ENCODE results near the gene BFAR.
"Not testable (repeated sequence)": the region's sequence is repeated elsewhere in the genome, so short reads cannot be mapped to it uniquely, and the experiment has no call there.

BFAR gene

GRCh38 chr16:14632693-14633569 is at the start of gene BFAR:
BFAR (plus strand) TSS chr16:14632951; CDS start chr16:14644347, 11,396 bp downstream.
- DNase-seq (ENCODE audit: low read depth) = peak; percentile 95

DNA sequence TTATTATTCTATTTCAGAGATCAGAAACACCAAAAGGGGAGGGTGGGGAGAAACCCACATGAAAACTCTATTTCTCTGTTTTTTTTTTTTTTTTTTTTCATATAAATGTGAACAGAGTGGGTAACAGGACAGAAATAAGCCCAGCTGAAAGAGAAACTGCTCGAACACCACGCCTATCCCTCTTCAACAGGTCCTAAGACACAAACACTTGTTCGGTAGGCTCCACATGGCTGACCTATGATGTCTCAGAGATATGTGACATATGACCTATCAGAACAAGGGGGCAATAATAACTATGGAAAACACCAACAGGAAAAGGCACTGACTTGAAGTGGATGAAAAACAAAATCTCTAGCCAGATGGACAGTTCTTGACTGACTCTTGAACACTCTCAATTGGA is 47.5 kb upstream of the BFAR start:
- DNase-seq (ENCODE audit: low read depth) = no peak

DNA sequence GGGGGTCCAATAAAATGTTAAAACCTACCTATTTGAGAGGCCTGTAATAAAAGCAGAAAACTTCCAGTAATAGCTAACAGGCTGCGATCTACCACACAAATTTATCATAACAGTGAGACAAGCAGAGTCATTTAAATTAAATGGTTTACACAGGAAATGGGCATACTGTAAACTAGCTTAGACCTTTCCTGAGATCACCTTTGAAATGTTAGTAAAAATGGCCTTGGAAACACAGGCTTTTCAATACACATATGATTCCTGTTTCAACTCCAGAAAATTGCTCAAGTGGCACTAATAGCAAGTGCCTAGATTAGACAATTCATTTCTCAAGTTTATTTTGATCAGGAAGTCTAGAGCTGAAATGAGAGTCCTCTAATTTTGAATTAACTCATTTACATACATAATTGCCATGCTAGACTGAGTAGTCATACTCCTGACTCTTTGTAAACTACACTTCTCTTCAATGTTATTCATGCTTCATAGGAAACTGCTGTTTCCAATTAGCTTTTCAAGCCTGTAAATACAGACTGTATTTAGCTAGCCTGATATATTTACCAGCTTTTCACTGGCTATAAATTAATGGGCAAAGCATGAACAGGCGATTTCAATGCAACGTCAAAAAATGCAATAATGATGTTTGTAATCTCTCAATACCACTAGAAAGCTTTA is 46.0 kb upstream of the BFAR start:
- no peak for DNase-seq (ENCODE audit: low read depth)

DNA sequence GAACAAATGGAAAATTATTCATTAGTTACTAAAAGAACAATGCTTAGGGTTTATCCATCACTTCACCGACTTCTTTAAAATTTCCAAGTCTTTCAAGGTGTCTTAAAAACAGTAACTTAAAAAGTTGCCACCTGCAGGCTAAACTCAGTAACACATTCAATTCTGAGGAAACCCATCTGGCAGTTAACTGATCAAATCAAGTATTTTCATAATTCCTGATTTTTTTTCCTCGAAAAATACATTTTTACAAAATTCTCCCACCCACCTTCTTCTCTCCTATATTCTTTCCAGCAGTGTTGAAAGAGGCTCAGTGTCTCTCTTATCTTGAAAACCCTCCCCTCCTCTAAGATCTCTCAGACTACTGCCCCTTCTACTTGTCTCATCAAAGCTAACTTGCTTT is 32.6 kb upstream of the BFAR start:
- peak; percentile 8 for DNase-seq (ENCODE audit: low read depth)

DNA sequence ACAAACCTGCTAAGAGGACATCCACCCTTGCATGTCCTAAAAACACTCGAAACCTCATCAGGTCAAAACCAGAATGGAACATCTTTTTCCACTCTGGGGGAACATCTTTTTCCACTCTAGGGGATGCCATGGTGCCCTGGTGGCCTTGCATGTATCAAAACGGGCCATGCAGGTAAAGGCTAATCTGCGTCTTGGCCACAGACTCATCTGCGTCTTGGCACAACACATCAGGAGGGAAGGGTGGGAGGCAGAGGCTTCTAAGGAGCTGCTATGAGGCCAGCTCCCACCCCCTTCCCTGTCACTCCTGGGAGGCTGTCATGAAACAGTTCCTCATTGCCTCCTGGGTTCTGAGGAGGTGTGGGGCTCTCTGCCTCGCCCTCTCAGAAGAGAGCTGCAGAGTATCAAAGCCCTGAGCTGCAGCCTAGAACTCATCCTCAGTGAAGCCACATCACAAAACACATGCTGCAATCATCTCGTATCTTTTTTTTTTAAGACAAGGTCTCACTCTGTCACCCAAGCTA is 30.2 kb upstream of the BFAR start:
- DNase-seq (ENCODE audit: low read depth) = no peak

GRCh38 chr16:14606102-14606501 is 26.6 kb upstream of the BFAR start:
- DNase-seq (ENCODE audit: low read depth) = no peak

DNA sequence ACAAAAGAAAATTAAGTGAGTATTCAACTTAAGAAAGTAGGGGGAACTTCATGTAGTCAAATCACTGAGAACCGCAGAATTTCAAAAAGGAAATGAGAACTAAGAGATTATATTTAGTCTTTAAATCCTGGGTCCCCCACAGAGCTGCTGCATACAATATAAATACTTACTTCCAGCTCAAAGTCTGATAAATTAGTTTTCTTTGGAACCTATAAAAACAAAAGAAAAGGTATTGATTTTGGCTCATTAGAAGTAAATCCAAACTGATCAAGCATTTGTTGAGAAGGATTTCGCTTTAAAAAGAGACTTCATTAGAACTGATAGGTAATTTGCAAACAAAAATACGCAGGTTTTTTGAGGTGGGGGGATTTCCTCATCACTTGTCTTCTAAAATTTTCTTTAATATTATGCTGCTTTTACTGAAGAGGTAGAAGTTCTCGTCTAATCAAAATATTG is 24.6 kb upstream of the BFAR start:
- no peak for DNase-seq (ENCODE audit: low read depth)

DNA sequence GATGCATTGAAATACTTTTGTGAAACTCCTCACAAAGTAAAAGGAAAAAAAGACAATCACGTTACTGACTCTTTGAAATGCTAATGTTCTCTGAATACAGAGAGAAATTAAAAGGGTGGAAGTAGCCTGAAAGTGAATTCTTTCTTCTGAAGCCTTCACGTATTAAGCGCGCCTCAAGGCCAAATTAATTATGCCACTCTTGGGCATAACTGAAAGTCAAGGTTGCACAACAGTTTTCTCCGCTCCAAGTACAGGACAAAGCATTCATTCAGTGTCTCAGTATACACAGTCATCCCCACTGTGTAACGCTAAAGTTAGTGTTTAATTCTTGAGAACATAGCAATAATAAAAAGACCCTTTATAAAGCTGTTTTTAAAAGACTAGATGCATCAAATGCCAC is 24.1 kb upstream of the BFAR start:
- DNase-seq (ENCODE audit: low read depth) = no peak

- DNase-seq (ENCODE audit: low read depth) = no peak
Measured at GRCh38 chr16:14609716-14610115, 23.0 kb upstream of the BFAR start.

DNA sequence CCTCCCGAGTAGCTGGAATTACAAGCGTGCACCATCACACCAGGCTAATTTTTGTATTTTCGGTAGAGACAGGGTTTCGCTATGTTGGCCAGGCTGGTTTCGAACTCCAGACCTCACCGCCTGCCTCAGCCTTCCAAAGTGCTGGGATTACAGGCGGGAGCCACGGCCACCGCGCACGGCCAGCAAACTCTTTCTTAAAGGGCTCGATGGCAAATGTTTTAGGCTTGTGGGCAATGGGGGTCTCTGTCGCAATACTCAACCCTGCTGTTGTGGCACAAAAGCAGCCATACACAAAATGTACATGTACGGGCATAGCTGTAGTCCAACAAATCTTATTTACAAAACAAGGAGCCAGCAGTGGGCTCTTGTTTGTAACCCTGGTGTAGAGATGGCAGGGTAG is 21.1 kb upstream of the BFAR start:
- DNase-seq (ENCODE audit: low read depth) = no peak

DNA sequence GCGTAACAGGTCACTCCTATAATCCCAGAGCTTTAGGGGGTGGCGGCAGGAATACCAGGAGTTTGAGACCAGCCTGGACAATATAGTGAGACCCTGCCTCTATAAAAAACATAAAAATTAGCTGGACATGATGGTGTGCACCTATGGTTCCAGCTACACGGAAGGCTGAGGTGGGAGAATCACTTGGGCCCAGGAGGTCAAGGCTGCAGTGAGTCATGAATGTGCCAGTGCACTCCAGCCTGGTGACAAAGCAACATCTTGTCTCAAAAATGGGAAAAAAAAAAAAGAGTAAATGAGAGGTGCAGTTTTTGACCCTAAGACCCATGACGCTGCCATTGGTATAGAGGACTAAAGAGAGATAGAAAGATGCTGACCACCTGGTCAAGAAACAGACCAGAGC is 18.8 kb upstream of the BFAR start:
- no peak for DNase-seq (ENCODE audit: low read depth)

GRCh38 chr16:14616280-14616679 is 16.5 kb upstream of the BFAR start:
- no peak for DNase-seq (ENCODE audit: low read depth)

GRCh38 chr16:14618566-14618965 is 14.2 kb upstream of the BFAR start:
- no peak for DNase-seq (ENCODE audit: low read depth)

GRCh38 chr16:14627078-14627477 is 5.7 kb upstream of the BFAR start:
- no peak for DNase-seq (ENCODE audit: low read depth)

DNA sequence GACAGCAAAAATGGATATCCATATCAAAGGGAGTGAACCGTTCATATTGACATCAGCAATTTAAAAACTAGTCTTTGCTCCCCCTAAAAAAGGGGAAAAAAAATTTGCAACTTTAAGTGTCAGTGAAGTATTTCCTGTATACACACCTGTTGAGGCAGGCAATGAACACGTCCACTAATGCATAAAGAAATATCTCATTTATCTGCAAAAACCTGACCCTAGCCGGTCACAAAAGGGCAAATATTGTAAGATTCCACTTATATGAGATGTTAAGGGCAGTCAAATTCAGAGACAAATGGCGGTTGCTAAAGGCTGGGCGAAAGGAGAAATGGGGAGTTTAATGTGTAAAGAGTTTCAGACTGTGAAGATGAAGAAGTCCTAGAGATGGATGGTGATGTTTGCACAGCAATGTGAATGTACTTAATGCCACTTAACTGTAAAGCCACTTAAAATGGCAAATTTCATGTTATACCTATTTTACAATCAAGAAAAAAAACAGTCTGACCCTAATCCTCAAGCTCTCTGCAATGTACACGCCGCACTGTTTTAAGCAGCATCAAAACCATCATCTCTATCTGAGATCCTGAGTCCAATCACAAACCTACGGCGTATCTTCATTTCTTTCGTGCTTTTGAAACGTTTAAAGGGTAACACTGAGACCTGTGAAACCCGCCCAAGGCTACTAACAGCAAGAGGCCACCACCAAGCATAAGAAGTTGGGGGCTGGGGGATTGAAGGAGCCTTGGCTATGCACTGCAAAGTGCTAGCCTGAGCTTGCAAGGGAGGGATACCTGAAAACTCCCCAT is 3.7 kb upstream of the BFAR start:
- no peak for DNase-seq (ENCODE audit: low read depth)

- DNase-seq (ENCODE audit: low read depth) = no peak
Measured at GRCh38 chr16:14629612-14629918, 3.2 kb upstream of the BFAR start.

GRCh38 chr16:14629919-14630619 is 2.7 kb upstream of the BFAR start, which contains the start of gene PARN:
PARN (minus strand) TSS chr16:14630260; CDS start chr16:14630125, 135 bp downstream.
- DNase-seq (ENCODE audit: low read depth) = peak; percentile 88

DNA sequence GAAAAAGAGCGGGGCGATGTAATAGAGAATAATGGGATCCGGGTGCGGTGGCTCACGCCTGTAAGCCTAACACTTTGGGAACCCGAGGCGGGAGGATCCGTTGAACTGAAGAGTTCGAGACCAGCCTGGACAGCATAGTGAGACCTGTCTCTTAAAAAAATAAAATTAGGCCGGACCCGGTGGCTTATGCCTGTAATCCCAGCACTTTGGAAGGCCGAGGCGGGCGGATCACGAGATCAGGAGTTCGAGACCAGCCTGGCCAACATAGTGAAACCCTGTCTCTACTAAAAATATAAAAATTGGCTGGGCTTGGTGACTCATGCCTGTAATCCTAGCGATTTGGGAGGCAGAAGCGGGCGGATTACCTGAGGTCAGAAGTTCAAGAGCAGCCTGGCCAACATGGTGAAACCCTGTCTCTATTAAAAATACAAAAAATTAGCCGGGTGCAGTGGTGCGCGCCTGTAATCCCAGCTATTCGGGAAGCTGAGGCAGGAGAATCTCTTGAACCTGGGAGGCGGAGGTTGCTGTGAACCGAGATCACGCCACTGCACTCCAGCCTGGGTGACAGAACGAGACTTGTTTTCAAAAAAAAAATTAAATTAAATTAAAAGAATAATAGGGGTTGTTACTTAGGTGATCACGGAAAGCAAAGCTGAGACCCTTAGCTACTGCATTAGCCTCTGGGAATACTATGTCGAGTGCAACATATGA is 2.0 kb upstream of the BFAR start:
- not testable (repeated sequence) for DNase-seq (ENCODE audit: low read depth)

DNA sequence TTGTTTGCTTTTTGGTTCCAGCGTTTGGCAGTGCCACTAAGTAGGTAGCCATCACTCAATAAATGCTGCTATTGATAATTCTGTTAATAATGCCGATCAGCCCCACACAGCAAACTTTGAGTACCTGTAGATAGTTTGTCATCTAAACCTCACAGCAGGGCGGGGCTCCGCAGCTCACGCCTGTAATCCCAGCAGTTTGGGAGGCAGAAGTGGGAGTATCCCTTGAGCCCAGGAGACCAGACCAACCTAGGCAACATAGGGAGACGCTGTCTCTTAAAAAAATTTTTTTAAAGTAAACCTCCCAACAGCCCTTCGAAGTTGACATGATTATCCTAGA is 1.6 kb downstream of the BFAR start:
- no peak for DNase-seq (ENCODE audit: low read depth)

DNA sequence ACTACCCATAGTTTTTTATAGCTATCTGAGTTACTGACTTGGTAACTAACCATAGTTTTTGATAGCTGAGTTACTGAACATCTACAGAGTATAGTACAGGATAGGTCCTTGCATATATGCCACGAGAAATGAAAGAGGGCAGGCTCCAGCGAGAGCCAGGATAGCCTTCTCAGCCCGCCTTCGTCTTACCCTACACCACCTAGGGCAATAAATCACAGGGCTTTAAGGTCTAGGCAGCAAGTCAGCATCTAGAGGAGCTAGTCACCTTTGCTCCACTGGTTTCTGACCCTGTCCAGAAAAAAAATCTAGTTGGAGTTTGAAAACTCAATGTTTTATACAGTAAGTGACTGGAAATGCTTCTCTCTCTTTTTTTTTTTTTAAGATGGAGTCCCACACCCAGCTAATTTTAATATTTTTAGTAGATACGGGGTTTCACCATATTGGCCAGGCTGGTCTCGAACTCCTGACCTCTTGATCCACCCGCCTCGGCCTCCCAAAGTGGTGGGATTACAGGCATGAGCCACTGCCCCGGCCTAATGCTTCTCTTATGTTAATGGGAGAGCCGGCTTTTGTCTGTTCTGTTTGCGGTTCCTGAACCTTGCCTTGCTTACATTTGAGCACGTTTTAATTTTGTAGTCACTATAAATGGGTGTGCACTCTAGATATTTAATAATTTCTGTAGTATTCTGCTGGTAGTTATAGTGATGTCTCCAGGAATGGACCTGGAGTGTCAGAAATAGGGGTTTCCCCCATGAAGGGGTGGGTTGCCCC is 2.8 kb downstream of the BFAR start:
- no peak for DNase-seq (ENCODE audit: low read depth)
